ENCODE measurements around the gene PLXNA4.

PLXNA4 gene

GRCh38 chr7:132226046-132226956, 350.0 kb downstream of the PLXNA4 start:
- in situ Hi-C loops (cut with HindIII; ENCODE audit: low sequenced_read_pairs), result no loop called here

GRCh38 chr7:132225216-132226030, 350.8 kb downstream of the PLXNA4 start:
- in situ Hi-C loops (cut with HindIII; ENCODE audit: low sequenced_read_pairs), result no loop called here

GRCh38 chr7:132221356-132221755, 354.9 kb downstream of the PLXNA4 start:
- in situ Hi-C loops (cut with HindIII; ENCODE audit: low sequenced_read_pairs), result no loop called here

GRCh38 chr7:132220060-132220459, 356.2 kb downstream of the PLXNA4 start:
- in situ Hi-C loops (cut with HindIII; ENCODE audit: low sequenced_read_pairs), result no loop called here

GRCh38 chr7:132218876-132219275, 357.4 kb downstream of the PLXNA4 start:
- in situ Hi-C loops (cut with HindIII; ENCODE audit: low sequenced_read_pairs), result no loop called here

GRCh38 chr7:132216847-132217525, 359.3 kb downstream of the PLXNA4 start:
- in situ Hi-C loops (cut with HindIII; ENCODE audit: low sequenced_read_pairs), result no loop called here

GRCh38 chr7:132214452-132214851, 361.8 kb downstream of the PLXNA4 start:
- in situ Hi-C loops (cut with HindIII; ENCODE audit: low sequenced_read_pairs), result no loop called here

GRCh38 chr7:132213583-132213982, 362.7 kb downstream of the PLXNA4 start:
- in situ Hi-C loops (cut with HindIII; ENCODE audit: low sequenced_read_pairs), result no loop called here

GRCh38 chr7:132211971-132212370, 364.3 kb downstream of the PLXNA4 start:
- in situ Hi-C loops (cut with HindIII; ENCODE audit: low sequenced_read_pairs), result no loop called here

- in situ Hi-C loops (cut with HindIII; ENCODE audit: low sequenced_read_pairs), result no loop called here
These were observed 365.4 kb downstream of the PLXNA4 start for GRCh38 chr7:132210821-132211220.

- in situ Hi-C loops (cut with HindIII; ENCODE audit: low sequenced_read_pairs), result no loop called here
These were observed 368.5 kb downstream of the PLXNA4 start for GRCh38 chr7:132207782-132208181.

GRCh38 chr7:132207211-132207610, 369.1 kb downstream of the PLXNA4 start:
- in situ Hi-C loops (cut with HindIII; ENCODE audit: low sequenced_read_pairs), result no loop called here

GRCh38 chr7:132206594-132206993, 369.7 kb downstream of the PLXNA4 start:
- in situ Hi-C loops (cut with HindIII; ENCODE audit: low sequenced_read_pairs), result no loop called here

GRCh38 chr7:132205509-132205908, 370.8 kb downstream of the PLXNA4 start:
- in situ Hi-C loops (cut with HindIII; ENCODE audit: low sequenced_read_pairs), result no loop called here

GRCh38 chr7:132203021-132203420, 373.2 kb downstream of the PLXNA4 start:
- in situ Hi-C loops (cut with HindIII; ENCODE audit: low sequenced_read_pairs), result no loop called here

- in situ Hi-C loops (cut with HindIII; ENCODE audit: low sequenced_read_pairs), result no loop called here
These were observed 373.7 kb downstream of the PLXNA4 start for GRCh38 chr7:132202541-132202940.

- in situ Hi-C loops (cut with HindIII; ENCODE audit: low sequenced_read_pairs), result no loop called here
These were observed 376.1 kb downstream of the PLXNA4 start for GRCh38 chr7:132200141-132200540.

GRCh38 chr7:132199626-132200025, 376.6 kb downstream of the PLXNA4 start:
- in situ Hi-C loops (cut with HindIII; ENCODE audit: low sequenced_read_pairs), result no loop called here

- in situ Hi-C loops (cut with HindIII; ENCODE audit: low sequenced_read_pairs), result no loop called here
These were observed 378.5 kb downstream of the PLXNA4 start for GRCh38 chr7:132197772-132198171.

- in situ Hi-C loops (cut with HindIII; ENCODE audit: low sequenced_read_pairs), result no loop called here
These were observed 382.4 kb downstream of the PLXNA4 start for GRCh38 chr7:132193898-132194297.

GRCh38 chr7:132192809-132193208, 383.5 kb downstream of the PLXNA4 start:
- in situ Hi-C loops (cut with HindIII; ENCODE audit: low sequenced_read_pairs), result no loop called here

Measured in endothelial cell of hepatic sinusoid (primary cell).